Activated B cell treated with CpG ODN at 0.5 μM for 24 hours (primary cell): ENCODE data around the gene C1orf174. TPM values are rescaled to one million over a fixed set of nuclear protein-coding genes. Genes with fewer than 3 reads are reported as not detected.

ENCODE experiments used
- ATAC-seq: fragments of 200-7000 bp; cut with Tn5 transposase; one replicate; pipeline ENCODE4 v1.10.0; 2021; ENCODE audit warnings: low read depth, mild to moderate bottlenecking, moderate library complexity
- CTCF ChIA-PET: fragments of 350-600 bp; sonication (Branson Sonifier 250); formaldehyde crosslinking; loops from one replicate; lab custom pipeline; 2021; ENCODE audit warnings: antibody characterized with exemption; lab: Charles Lee
- POLR2A ChIA-PET: fragments of 350-600 bp; sonication (Branson Sonifier 250); formaldehyde crosslinking; loops from one replicate; lab custom pipeline; 2021; ENCODE audit warnings: antibody characterized with exemption; lab: Charles Lee
- DNase-seq: peaks from one replicate; pipeline ENCODE4 v3.0.0; 2022
- H3K27ac Mint-ChIP-seq: one replicate; pipeline ENCODE4 v1.8.0; 2020; ENCODE audit warnings: mixed read lengths
- H3K27me3 Mint-ChIP-seq: one replicate; pipeline ENCODE4 v1.8.0; 2021; ENCODE audit warnings: mixed read lengths
- H3K36me3 Mint-ChIP-seq: one replicate; pipeline ENCODE4 v1.8.0; 2021; ENCODE audit warnings: low read depth, mixed read lengths
- H3K4me1 Mint-ChIP-seq: one replicate; pipeline ENCODE4 v1.8.0; 2021; ENCODE audit warnings: mixed read lengths
- H3K4me3 Mint-ChIP-seq: one replicate; pipeline ENCODE4 v1.8.0; 2020; ENCODE audit warnings: mild to moderate bottlenecking, mixed read lengths
- H3K9me3 Mint-ChIP-seq: one replicate; pipeline ENCODE4 v1.8.0; 2020; ENCODE audit warnings: mixed read lengths
- intact Hi-C: fragments of 100-400 bp; cut with micrococcal nuclease; formaldehyde crosslinking; loops from one replicate; pipeline ENCODE4 v1.15.1; 2024
- total RNA-seq: library from RNA; stranded (reverse); gene quantifications from 2 replicates; pipeline ENCODE4 v1.2.3, GENCODE V29; 2022
- TF ChIP-seq, protein P1 (sequence below): fragments of 200-600 bp; IDR thresholded peaks from one replicate; pipeline ENCODE4 v1.8.0; 2022; ENCODE audit warnings: antibody characterized with exemption, mild to moderate bottlenecking

The C1orf174 gene
- total RNA-seq, 1 donor from 2014 or later: 27.5 TPM

GRCh38 chr1:3903141-3904005 lies 3.3 kb upstream of the C1orf174 start:
- intact Hi-C loops: loop anchor here (5.0 to 10.0 kb wide), 3 partner anchors 1259 to 1511 kb away; partner anchors contain the start of genes MORN1, PRXL2B and RER1
- Mint-ChIP-seq H3K36me3 (peaks cover 11% of the 10 kb centered on the region), H3K9me3 (no peaks in the 10 kb centered on the region), H3K27me3 (no peaks in the 10 kb centered on the region), H3K27ac (no peak overlapping the region), H3K4me3 (no peak overlapping the region), H3K4me1 (peaks cover 18% of the 10 kb centered on the region)
- DNase-seq (no peak), ATAC-seq (no peak)
- TF ChIP-seq, protein P1, sequence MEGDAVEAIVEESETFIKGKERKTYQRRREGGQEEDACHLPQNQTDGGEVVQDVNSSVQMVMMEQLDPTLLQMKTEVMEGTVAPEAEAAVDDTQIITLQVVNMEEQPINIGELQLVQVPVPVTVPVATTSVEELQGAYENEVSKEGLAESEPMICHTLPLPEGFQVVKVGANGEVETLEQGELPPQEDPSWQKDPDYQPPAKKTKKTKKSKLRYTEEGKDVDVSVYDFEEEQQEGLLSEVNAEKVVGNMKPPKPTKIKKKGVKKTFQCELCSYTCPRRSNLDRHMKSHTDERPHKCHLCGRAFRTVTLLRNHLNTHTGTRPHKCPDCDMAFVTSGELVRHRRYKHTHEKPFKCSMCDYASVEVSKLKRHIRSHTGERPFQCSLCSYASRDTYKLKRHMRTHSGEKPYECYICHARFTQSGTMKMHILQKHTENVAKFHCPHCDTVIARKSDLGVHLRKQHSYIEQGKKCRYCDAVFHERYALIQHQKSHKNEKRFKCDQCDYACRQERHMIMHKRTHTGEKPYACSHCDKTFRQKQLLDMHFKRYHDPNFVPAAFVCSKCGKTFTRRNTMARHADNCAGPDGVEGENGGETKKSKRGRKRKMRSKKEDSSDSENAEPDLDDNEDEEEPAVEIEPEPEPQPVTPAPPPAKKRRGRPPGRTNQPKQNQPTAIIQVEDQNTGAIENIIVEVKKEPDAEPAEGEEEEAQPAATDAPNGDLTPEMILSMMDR: no peak
- ChIA-PET CTCF (no interaction called here), POLR2A (interaction anchor here (0.8 kb wide), 1 partner anchor 47 kb away, joined by 3 read pairs; no protein-coding TSS in a partner anchor)

GRCh38 chr1:3902571-3903091 lies 2.6 kb upstream of the C1orf174 start:
- TF ChIP-seq, protein P1: no peak
- peaks cover 16% of the 10 kb centered on the region for H3K36me3 Mint-ChIP-seq
- no peak for DNase-seq
- ATAC-seq: no peak
- H3K27me3 Mint-ChIP-seq: no peaks in the 10 kb centered on the region
- intact Hi-C loops: loop anchor here (5.0 to 10.0 kb wide), 3 partner anchors 1258 to 1510 kb away; partner anchors contain the start of genes MORN1, PRXL2B and RER1
- peaks cover 4% of the 10 kb centered on the region for H3K9me3 Mint-ChIP-seq
- peaks cover 18% of the 10 kb centered on the region for H3K4me1 Mint-ChIP-seq
- POLR2A ChIA-PET: no interaction called here
- H3K4me3 Mint-ChIP-seq: no peak overlapping the region
- CTCF ChIA-PET: no interaction called here
- no peak overlapping the region for H3K27ac Mint-ChIP-seq

- peaks cover 18% of the 10 kb centered on the region for H3K4me1 Mint-ChIP-seq
These were observed 2.0 kb upstream of the C1orf174 start for GRCh38 chr1:3902111-3902511.

GRCh38 chr1:3900969-3901529 lies 977 bp upstream of the C1orf174 start:
- peaks cover 23% of the 10 kb centered on the region for H3K4me1 Mint-ChIP-seq
- peak overlapping the region; percentile 97 for H3K27ac Mint-ChIP-seq
- intact Hi-C loops: loop anchor here (1.0 to 10.0 kb wide), 9 partner anchors 44 to 1509 kb away; partner anchors contain the start of genes CEP104, DFFB, LRRC47 and MORN1
- H3K9me3 Mint-ChIP-seq: peaks cover 6% of the 10 kb centered on the region
- peaks cover 26% of the 10 kb centered on the region for H3K36me3 Mint-ChIP-seq
- DNase-seq: peak; percentile 96
- CTCF ChIA-PET: no interaction called here
- H3K27me3 Mint-ChIP-seq: no peaks in the 10 kb centered on the region
- peak; percentile 51 for ATAC-seq
- TF ChIP-seq, protein P1: no peak
- H3K4me3 Mint-ChIP-seq: peak overlapping the region; percentile 94
- POLR2A ChIA-PET: interaction anchor here (0.8 to 2.9 kb wide), 4 partner anchors 43 to 1873 kb away, joined by 4 to 20 read pairs (median 8); partner anchors contain the start of genes CEP104, DFFB and LRRC47

More at GRCh38 chr1:3902111-3902511, 2.0 kb upstream of the C1orf174 start:
- Mint-ChIP-seq H3K9me3 (peaks cover 6% of the 10 kb centered on the region), H3K36me3 (peaks cover 19% of the 10 kb centered on the region), H3K27me3 (no peaks in the 10 kb centered on the region), H3K27ac (no peak overlapping the region), H3K4me3 (peak overlapping the region; percentile 35)
- ATAC-seq (no peak), DNase-seq (no peak)
- ChIA-PET CTCF (no interaction called here), POLR2A (interaction anchor here (1.8 kb wide), 1 partner anchor 125 kb away, joined by 5 read pairs; no protein-coding TSS in a partner anchor)
- intact Hi-C loops: loop anchor here (5.0 to 10.0 kb wide), 3 partner anchors 1257 to 1510 kb away; partner anchors contain the start of genes MORN1, PRXL2B and RER1
- TF ChIP-seq, protein P1: no peak
